Heart right ventricle (tissue), 16 donors: Measurements from ENCODE around the gene ELANE. TPM values are rescaled to one million over a fixed set of nuclear protein-coding genes. Genes with fewer than 3 reads are reported as not detected.

Experiments used
- ATAC-seq, 8 donors: fragments of 200-7000 bp; cut with Tn5 transposase; one replicate each; pipeline ENCODE4 v1.9.1; 2020; ENCODE audit warnings: mild to moderate bottlenecking in 8 of 8, moderate library complexity in 8 of 8, moderate number of reproducible peaks in 1 of 8
- DNase-seq, 2 donors: peaks; one replicate each; pipeline ENCODE4 v3.0.0-alpha.2; 2020
- H3K27ac ChIP-seq, 10 donors: fragments of 200-600 bp; sonication (generic) in 2 of 10; one replicate each; pipeline versions ENCODE4 v1.5.0 to v1.8.0; 2020 to 2022; ENCODE audit warnings: mild to moderate bottlenecking in 3 of 10
- H3K27me3 ChIP-seq, 7 donors: fragments of 200-600 bp; one replicate each; pipeline ENCODE4 v1.8.0; 2021 to 2022; ENCODE audit warnings: mild to moderate bottlenecking in 2 of 7
- H3K36me3 ChIP-seq, 9 donors: fragments of 200-600 bp; sonication (generic) in 1 of 9; one replicate each; pipeline versions ENCODE4 v1.5.0 to v1.8.0; 2020 to 2022; ENCODE audit warnings: mild to moderate bottlenecking in 2 of 9
- H3K4me1 ChIP-seq, 9 donors: fragments of 200-600 bp; sonication (generic) in 1 of 9; one replicate each; pipeline versions ENCODE4 v1.5.0 to v1.8.0; 2020 to 2022; ENCODE audit warnings: mild to moderate bottlenecking in 4 of 9
- H3K4me3 ChIP-seq, 10 donors: fragments of 200-600 bp; sonication (generic) in 2 of 10; one replicate each; pipeline versions ENCODE4 v1.5.0 to v1.8.0; 2020 to 2022; ENCODE audit warnings: mild to moderate bottlenecking in 7 of 10, moderate library complexity in 2 of 10
- H3K9me3 ChIP-seq, 11 donors: fragments of 200-600 bp in 10 of 11; sonication (generic) in 2 of 11; one replicate each; pipeline versions ENCODE4 v1.5.0 to v1.8.0; 2013 to 2022; ENCODE audit warnings: mild to moderate bottlenecking in 2 of 11, control low read depth in 1 of 11, moderate library complexity in 1 of 11
- WGBS, 2 donors: extraction: QIAGEN DNeasy Blood & Tissue Kit; methylation state at CpG; one replicate each; pipeline ENCODE4 v1.1.7; 2013; ENCODE audit warnings: inconsistent platforms in 1 of 2; 5-methylcytosine and 5-hydroxymethylcytosine counted together
- intact Hi-C, 10 donors: fragments of 100-400 bp; cut with DNase I; formaldehyde crosslinking; loops; one replicate each; pipeline versions ENCODE4 v1.11.1 to v1.14.2; 2022
- long read RNA-seq, 3 donors: library from polyadenylated mRNA; unstranded; transcript quantifications; one replicate each; pipeline ENCODE4 v2.0.0, GENCODE V29; 2020 to 2021
- polyA plus RNA-seq, 2 donors: library from polyadenylated mRNA; stranded (reverse); fragments of 200-250 nt; gene quantifications; one replicate each; pipeline ENCODE4 v1.2.3, GENCODE V29; 2013
- total RNA-seq, 10 donors: library from RNA; stranded (reverse); fragmentation: NEBNext Ultra II Directional in 3 of 10; extraction: Animal tissue kit (Norgen Biotek cat#: 25700) in 3 of 10; gene quantifications; one replicate each; pipeline versions ENCODE4 v1.2.1 to v1.2.4, GENCODE V29; 2021 to 2023
- TF ChIP-seq, protein P1 (sequence below), 9 donors: fragments of 200-600 bp; sonication (generic) in 2 of 9; IDR thresholded peaks; one replicate each; pipeline versions ENCODE4 v1.5.0 to v1.8.0; 2021 to 2022; ENCODE audit warnings: antibody characterized with exemption in 9 of 9, mild to moderate bottlenecking in 5 of 9, moderate library complexity in 1 of 9
- donor health status: Arrhythmogenic right ventricular cardiomyopathy.
- donor health status: ischemic (EF 13 %, LVEDD 7.1; RV severe dilation, severe dysfunction).
- donor health status: healthy with polysubstance abuse.
- donor health status: DM: no; HTN: yes; CAD: no.
- donor health status: DM: no; HTN: no; CAD: no.
- donor health status: ischemic (EF 25% LVEDD 6.9; RV normal size, moderate dysfunction).
- donor health status: ischemic (EF 25% LVEDD 5.7; RV mildly dilated, moderate dysfunction).
- donor health status: healthy.
- donor health status: DM: yes; HTN: yes; CAD: no.
- donor health status: Ischemic cardiomyopathy.
- donor health status: ischemic (EF 35%, LVEDD 5.7; RV mildly dilated, moderate dysfunction).
- donor health status: nonischemic (EF 11% LVEDD 7.7; RV severe dilation, severe dysfunction).
- donor health status: DM: yes; HTN: yes; CAD: no.
- donor health status: PGD.
- donor health status: ischemic (EF 29% LVEDD 5.4; RV normal size, mild dysfunction).
- donor health status: nonischemic (EF 23%, LVEDD 6.1; RV moderate dilation, normal function).

Gene ELANE
- total RNA-seq (1 to 10 TPM in 3 of 10 donors, under 1 TPM in 4, not detected in 3; 0.26 to 2.8 (median 0.76) TPM), polyA plus RNA-seq (1 to 10 TPM; 3.0 to 5.4 TPM)
- long read RNA-seq, donor 1, partial matches to known transcripts, result 1 of 1 reads
- long read RNA-seq, donor 1, other reads (novel, unspliced or antisense), result 0 of 1 reads
- long read RNA-seq, donor 2, result 0 reads
- long read RNA-seq, donor 3, partial matches to known transcripts, result 1 of 2 reads
- long read RNA-seq, donor 3, other reads (novel, unspliced or antisense), result 1 of 2 reads

DNA sequence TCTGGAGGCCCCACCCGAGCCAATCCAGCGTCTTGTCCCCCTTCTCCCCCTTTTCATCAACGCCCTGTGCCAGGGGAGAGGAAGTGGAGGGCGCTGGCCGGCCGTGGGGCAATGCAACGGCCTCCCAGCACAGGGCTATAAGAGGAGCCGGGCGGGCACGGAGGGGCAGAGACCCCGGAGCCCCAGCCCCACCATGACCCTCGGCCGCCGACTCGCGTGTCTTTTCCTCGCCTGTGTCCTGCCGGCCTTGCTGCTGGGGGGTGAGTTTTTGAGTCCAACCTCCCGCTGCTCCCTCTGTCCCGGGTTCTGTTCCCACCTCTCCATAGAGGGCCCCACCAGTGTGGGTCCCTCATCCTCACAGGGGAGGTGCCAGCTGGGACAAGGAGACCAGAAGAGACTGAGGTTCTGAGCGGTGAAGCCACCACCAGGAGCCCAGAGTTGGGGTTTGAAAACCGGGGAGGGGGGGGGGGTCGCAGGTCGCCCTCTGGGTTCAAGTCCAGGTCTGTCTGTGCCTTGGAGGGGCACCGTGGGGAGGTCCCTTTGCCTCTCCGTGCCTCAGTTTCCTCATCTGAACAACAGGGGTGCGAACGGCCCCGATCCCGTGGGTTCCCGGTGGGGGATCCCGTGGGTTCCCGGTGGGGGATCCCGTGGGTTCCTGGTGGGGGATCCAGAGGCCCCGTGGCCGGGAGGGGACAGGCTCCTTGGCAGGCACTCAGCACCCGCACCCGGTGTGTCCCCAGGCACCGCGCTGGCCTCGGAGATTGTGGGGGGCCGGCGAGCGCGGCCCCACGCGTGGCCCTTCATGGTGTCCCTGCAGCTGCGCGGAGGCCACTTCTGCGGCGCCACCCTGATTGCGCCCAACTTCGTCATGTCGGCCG is at the start of gene ELANE:
TSS of gene ELANE (plus strand) at position 168 of the 878 bp plus-strand sequence. CDS start at position 194, 26 bp downstream.
- TF ChIP-seq, protein P1, sequence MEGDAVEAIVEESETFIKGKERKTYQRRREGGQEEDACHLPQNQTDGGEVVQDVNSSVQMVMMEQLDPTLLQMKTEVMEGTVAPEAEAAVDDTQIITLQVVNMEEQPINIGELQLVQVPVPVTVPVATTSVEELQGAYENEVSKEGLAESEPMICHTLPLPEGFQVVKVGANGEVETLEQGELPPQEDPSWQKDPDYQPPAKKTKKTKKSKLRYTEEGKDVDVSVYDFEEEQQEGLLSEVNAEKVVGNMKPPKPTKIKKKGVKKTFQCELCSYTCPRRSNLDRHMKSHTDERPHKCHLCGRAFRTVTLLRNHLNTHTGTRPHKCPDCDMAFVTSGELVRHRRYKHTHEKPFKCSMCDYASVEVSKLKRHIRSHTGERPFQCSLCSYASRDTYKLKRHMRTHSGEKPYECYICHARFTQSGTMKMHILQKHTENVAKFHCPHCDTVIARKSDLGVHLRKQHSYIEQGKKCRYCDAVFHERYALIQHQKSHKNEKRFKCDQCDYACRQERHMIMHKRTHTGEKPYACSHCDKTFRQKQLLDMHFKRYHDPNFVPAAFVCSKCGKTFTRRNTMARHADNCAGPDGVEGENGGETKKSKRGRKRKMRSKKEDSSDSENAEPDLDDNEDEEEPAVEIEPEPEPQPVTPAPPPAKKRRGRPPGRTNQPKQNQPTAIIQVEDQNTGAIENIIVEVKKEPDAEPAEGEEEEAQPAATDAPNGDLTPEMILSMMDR (IDR thresholded peaks at IDR 0.05), result no peak
- intact Hi-C loops, result loop anchor here in 3 of 10 donors (10.0 kb wide), 3 partner anchors 58 to 132 kb away; partner anchors contain the start of genes PTBP1 (in 1 of the 3) and WDR18 (in 1 of the 3)
- peaks cover 7 to 34% (median 13%) of the 10 kb centered on the region in 9 donors for H3K4me1 ChIP-seq
- H3K9me3 ChIP-seq, result no peaks in the 10 kb centered on the region
- ATAC-seq (no peak), DNase-seq (no peak)
- peak within 1 kb of the TSS in 2 of 10 donors; percentile 16 to 28 for H3K4me3 ChIP-seq
- no peaks in the 10 kb centered on the region for H3K36me3 ChIP-seq
- H3K27me3 ChIP-seq, result peaks cover 0 to 51% (median 36%) of the 10 kb centered on the region in 7 donors
- peak within 1 kb of the TSS in 8 of 10 donors; percentile 75 to 84 (median 79) for H3K27ac ChIP-seq
- 64 to 65% methylated on average over 54 to 55 of the region's 55 CpGs for WGBS, 2 donors

DNA sequence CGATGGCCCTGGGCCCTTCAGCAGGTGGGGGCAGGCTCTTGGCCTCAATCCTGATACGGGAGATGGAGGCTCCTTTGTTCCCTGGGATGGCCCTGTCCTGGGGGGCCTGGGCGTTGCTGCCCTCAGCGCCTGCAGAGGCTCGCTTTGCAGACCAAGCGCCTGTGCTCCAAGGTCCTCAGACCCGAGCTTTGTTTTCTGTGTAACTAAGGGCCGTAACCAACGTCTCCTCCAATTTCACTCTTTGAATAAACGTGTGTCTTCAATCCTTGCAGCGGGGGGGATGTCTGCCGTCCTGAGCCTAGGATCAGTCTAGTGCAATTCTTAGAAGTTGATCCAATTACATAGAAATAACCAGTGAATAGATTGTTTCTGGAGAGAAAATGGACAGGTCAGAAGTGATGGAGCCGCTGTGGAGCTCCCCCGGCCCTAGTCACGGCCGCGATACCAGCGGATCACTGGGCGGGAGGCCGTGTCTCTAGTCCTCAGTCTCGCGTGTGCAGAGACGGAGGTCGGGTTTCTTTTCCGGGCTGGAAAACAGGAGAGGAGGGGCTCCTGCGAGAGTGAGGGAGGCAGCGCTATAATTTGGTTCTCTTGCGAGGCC is 49.5 kb upstream of the ELANE start:
- TF ChIP-seq, protein P1 (IDR thresholded peaks at IDR 0.05), result no peak
- DNase-seq (peak in 1 of 2 donors; percentile 27), ATAC-seq (no peak)
- Histone ChIP-seq H3K27ac (peak overlapping the region in 8 of 10 donors; percentile 72 to 100 (median 96)), H3K36me3 (peaks cover 4 to 94% (median 36%) of the 10 kb centered on the region in 9 donors), H3K27me3 (no peaks in the 10 kb centered on the region), H3K4me3 (peak overlapping the region in 8 of 10 donors; percentile 12 to 94 (median 82)), H3K9me3 (no peaks in the 10 kb centered on the region), H3K4me1 (peaks cover 50 to 78% (median 61%) of the 10 kb centered on the region in 9 donors)
- WGBS, 2 donors, result 33 to 39% methylated on average over 28 of the region's 28 CpGs
- intact Hi-C loops, result no loop called here

DNA sequence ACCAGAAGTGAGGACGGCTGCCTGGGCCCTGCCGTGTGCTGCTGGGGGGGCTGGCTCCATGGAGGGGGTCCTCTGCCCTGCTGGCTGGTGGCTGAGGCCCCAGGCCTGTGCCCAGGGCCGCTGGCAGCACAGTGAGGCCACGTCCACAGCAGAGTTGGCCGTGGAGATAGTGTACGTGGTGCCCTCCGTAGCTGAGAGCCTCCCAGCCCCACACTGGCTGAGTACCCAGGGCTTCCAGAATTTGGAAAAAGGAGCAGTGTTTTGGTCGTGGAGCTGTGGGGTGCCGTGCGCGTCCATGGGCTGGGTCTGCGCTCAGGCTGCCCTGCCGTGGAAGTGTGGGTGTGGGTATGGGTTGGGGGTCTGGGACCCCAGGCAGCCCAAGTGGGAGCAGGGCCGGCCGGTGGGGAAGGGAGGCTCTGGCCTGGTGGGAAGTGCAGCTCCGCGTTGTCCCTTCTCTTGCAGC is 49.0 kb upstream of the ELANE start:
- TF ChIP-seq, protein P1 (IDR thresholded peaks at IDR 0.05), result no peak
- no peaks in the 10 kb centered on the region for H3K27me3 ChIP-seq
- peak overlapping the region in 6 of 10 donors; percentile 27 to 100 (median 96) for H3K27ac ChIP-seq
- DNase-seq (no peak), ATAC-seq (no peak)
- peaks cover 4 to 99% (median 41%) of the 10 kb centered on the region in 9 donors for H3K36me3 ChIP-seq
- peak overlapping the region in 3 of 10 donors; percentile 66 to 94 (median 86) for H3K4me3 ChIP-seq
- WGBS, 2 donors, result 66 to 67% methylated on average over 17 of the region's 17 CpGs
- H3K9me3 ChIP-seq, result no peaks in the 10 kb centered on the region
- H3K4me1 ChIP-seq, result peaks cover 50 to 78% (median 60%) of the 10 kb centered on the region in 9 donors
- intact Hi-C loops, result no loop called here
